NCI-H1694 (cell line): Measurements from ENCODE around the gene C9orf50.

Experiments
- DNase-seq: peaks from one replicate; lab custom pipeline; 2025; lab: John Stamatoyannopoulos, UW

Gene C9orf50

GRCh38 chr9:129590466-129590865 is 30.4 kb downstream of the C9orf50 start:
- DNase-seq, result no peak

- DNase-seq, result no peak
Measured at GRCh38 chr9:129587487-129588262, 33.2 kb downstream of the C9orf50 start.

GRCh38 chr9:129586685-129587084 is 34.2 kb downstream of the C9orf50 start:
- DNase-seq, result no peak

GRCh38 chr9:129586245-129586644 is 34.7 kb downstream of the C9orf50 start:
- no peak for DNase-seq

GRCh38 chr9:129585352-129585751 is 35.5 kb downstream of the C9orf50 start:
- DNase-seq, result no peak

GRCh38 chr9:129584136-129584535 is 36.8 kb downstream of the C9orf50 start:
- DNase-seq, result no peak

- no peak for DNase-seq
Measured at GRCh38 chr9:129583308-129584038, 37.4 kb downstream of the C9orf50 start.

- DNase-seq, result no peak
Measured at GRCh38 chr9:129582855-129583254, 38.0 kb downstream of the C9orf50 start.

GRCh38 chr9:129581505-129582189 is 39.3 kb downstream of the C9orf50 start:
- no peak for DNase-seq

- DNase-seq, result no peak
Measured at GRCh38 chr9:129580211-129580915, 40.5 kb downstream of the C9orf50 start.

- no peak for DNase-seq
Measured at GRCh38 chr9:129579294-129579693, 41.6 kb downstream of the C9orf50 start.

GRCh38 chr9:129576546-129577543 is 44.1 kb downstream of the C9orf50 start:
- DNase-seq, result no peak

- no peak for DNase-seq
Measured at GRCh38 chr9:129575818-129576217, 45.1 kb downstream of the C9orf50 start.

GRCh38 chr9:129574911-129575585 is 45.9 kb downstream of the C9orf50 start:
- DNase-seq, result no peak

GRCh38 chr9:129573977-129574376 is 46.9 kb downstream of the C9orf50 start:
- no peak for DNase-seq

GRCh38 chr9:129572517-129572916 is 48.4 kb downstream of the C9orf50 start:
- DNase-seq, result no peak

- DNase-seq, result no peak
Measured at GRCh38 chr9:129572052-129572425, 48.9 kb downstream of the C9orf50 start.

- DNase-seq, result no peak
Measured at GRCh38 chr9:129571298-129572051, 49.4 kb downstream of the C9orf50 start.

GRCh38 chr9:129570450-129571297 is 50.2 kb downstream of the C9orf50 start:
- DNase-seq, result no peak
